Activated naive CD8-positive, alpha-beta T cell treated with anti-CD3 and anti-CD28 coated beads for 36 hours (primary cell): ENCODE data around the gene KIAA0930. TPM values are rescaled to one million over a fixed set of nuclear protein-coding genes. Genes with fewer than 3 reads are reported as not detected.

ENCODE experiments used
- DNase-seq: peaks from one replicate; pipeline ENCODE4 v3.0.0; 2021
- H3K27ac Mint-ChIP-seq: one replicate; pipeline ENCODE4 v1.8.0; 2022; ENCODE audit warnings: mild to moderate bottlenecking, moderate library complexity, mixed read lengths
- H3K27me3 Mint-ChIP-seq: one replicate; pipeline ENCODE4 v1.8.0; 2022; ENCODE audit warnings: mild to moderate bottlenecking, mixed read lengths
- H3K36me3 Mint-ChIP-seq: one replicate; pipeline ENCODE4 v1.8.0; 2021; ENCODE audit warnings: mild to moderate bottlenecking, mixed read lengths
- H3K4me1 Mint-ChIP-seq: one replicate; pipeline ENCODE4 v1.8.0; 2021; ENCODE audit warnings: mixed read lengths
- H3K4me3 Mint-ChIP-seq: one replicate; pipeline ENCODE4 v1.8.0; 2022; ENCODE audit warnings: mild to moderate bottlenecking, moderate library complexity, mixed read lengths
- H3K9me3 Mint-ChIP-seq: one replicate; pipeline ENCODE4 v1.8.0; 2022; ENCODE audit warnings: mixed read lengths
- total RNA-seq, 2 experiments: library from RNA; stranded (reverse); gene quantifications; one replicate each; pipeline ENCODE4 v1.2.3, GENCODE V29; 2021

Gene KIAA0930
- total RNA-seq, 2 experiments from 2014 or later: 28.0 to 28.6 TPM

- H3K27ac Mint-ChIP-seq: peak overlapping the region; percentile 40
- no peaks in the 10 kb centered on the region for H3K9me3 Mint-ChIP-seq
- DNase-seq: no peak
- H3K36me3 Mint-ChIP-seq: peaks cover 65% of the 10 kb centered on the region
- H3K4me3 Mint-ChIP-seq: peak overlapping the region; percentile 4
- no peaks in the 10 kb centered on the region for H3K27me3 Mint-ChIP-seq
- H3K4me1 Mint-ChIP-seq: peaks cover 56% of the 10 kb centered on the region
Observed at GRCh38 chr22:45179276-45180049, 61.2 kb downstream of the KIAA0930 start.

- peak overlapping the region; percentile 46 for H3K4me3 Mint-ChIP-seq
- no peaks in the 10 kb centered on the region for H3K27me3 Mint-ChIP-seq
- H3K27ac Mint-ChIP-seq: peak overlapping the region; percentile 84
- peaks cover 68% of the 10 kb centered on the region for H3K4me1 Mint-ChIP-seq
- H3K9me3 Mint-ChIP-seq: no peaks in the 10 kb centered on the region
- H3K36me3 Mint-ChIP-seq: peaks cover 63% of the 10 kb centered on the region
- DNase-seq: no peak
Observed at GRCh38 chr22:45172881-45173585, 67.7 kb downstream of the KIAA0930 start.

- Mint-ChIP-seq H3K36me3 (peaks cover 64% of the 10 kb centered on the region), H3K27ac (peak overlapping the region; percentile 74), H3K4me3 (no peak overlapping the region), H3K4me1 (peaks cover 69% of the 10 kb centered on the region), H3K9me3 (no peaks in the 10 kb centered on the region), H3K27me3 (no peaks in the 10 kb centered on the region)
- no peak for DNase-seq
Observed at GRCh38 chr22:45171830-45172229, 68.9 kb downstream of the KIAA0930 start.

GRCh38 chr22:45169591-45170466, 70.9 kb downstream of the KIAA0930 start:
- Mint-ChIP-seq H3K27me3 (no peaks in the 10 kb centered on the region), H3K36me3 (peaks cover 64% of the 10 kb centered on the region), H3K4me3 (peak overlapping the region; percentile 3), H3K9me3 (no peaks in the 10 kb centered on the region), H3K27ac (peak overlapping the region; percentile 79), H3K4me1 (peaks cover 76% of the 10 kb centered on the region)
- DNase-seq: no peak

- no peak overlapping the region for H3K27ac Mint-ChIP-seq
- no peak overlapping the region for H3K4me3 Mint-ChIP-seq
- peaks cover 52% of the 10 kb centered on the region for H3K36me3 Mint-ChIP-seq
- no peaks in the 10 kb centered on the region for H3K27me3 Mint-ChIP-seq
- H3K4me1 Mint-ChIP-seq: peaks cover 60% of the 10 kb centered on the region
- H3K9me3 Mint-ChIP-seq: no peaks in the 10 kb centered on the region
- no peak for DNase-seq
Observed at GRCh38 chr22:45166932-45167331, 73.8 kb downstream of the KIAA0930 start.

GRCh38 chr22:45164270-45165088, 76.2 kb downstream of the KIAA0930 start:
- peak overlapping the region; percentile 96 for H3K4me3 Mint-ChIP-seq

GRCh38 chr22:45163451-45164269, 77.0 kb downstream of the KIAA0930 start, which contains the start of gene NUP50:
NUP50 (plus strand) TSS chr22:45163925; CDS start chr22:45168178, 4,253 bp downstream.
- Mint-ChIP-seq H3K27me3 (no peaks in the 10 kb centered on the region), H3K4me3 (peak within 1 kb of the TSS; percentile 96), H3K9me3 (no peaks in the 10 kb centered on the region), H3K27ac (peak within 1 kb of the TSS; percentile 97), H3K4me1 (peaks cover 54% of the 10 kb centered on the region), H3K36me3 (peaks cover 38% of the 10 kb centered on the region)
- peak; percentile 98 for DNase-seq

More at GRCh38 chr22:45164270-45165088, 76.2 kb downstream of the KIAA0930 start:
- no peaks in the 10 kb centered on the region for H3K9me3 Mint-ChIP-seq
- peak; percentile 48 for DNase-seq
- peak overlapping the region; percentile 97 for H3K27ac Mint-ChIP-seq
- H3K36me3 Mint-ChIP-seq: peaks cover 41% of the 10 kb centered on the region
- H3K27me3 Mint-ChIP-seq: no peaks in the 10 kb centered on the region
- H3K4me1 Mint-ChIP-seq: peaks cover 57% of the 10 kb centered on the region

- Mint-ChIP-seq H3K36me3 (peaks cover 34% of the 10 kb centered on the region), H3K4me3 (peak overlapping the region; percentile 96), H3K27me3 (no peaks in the 10 kb centered on the region), H3K27ac (peak overlapping the region; percentile 84), H3K9me3 (no peaks in the 10 kb centered on the region), H3K4me1 (peaks cover 50% of the 10 kb centered on the region)
- DNase-seq: no peak
Observed at GRCh38 chr22:45163099-45163450, 77.6 kb downstream of the KIAA0930 start.

- peak overlapping the region; percentile 84 for H3K27ac Mint-ChIP-seq
- H3K4me1 Mint-ChIP-seq: peaks cover 49% of the 10 kb centered on the region
- H3K36me3 Mint-ChIP-seq: peaks cover 36% of the 10 kb centered on the region
- H3K4me3 Mint-ChIP-seq: peak overlapping the region; percentile 96
- H3K9me3 Mint-ChIP-seq: no peaks in the 10 kb centered on the region
- H3K27me3 Mint-ChIP-seq: no peaks in the 10 kb centered on the region
- DNase-seq: no peak
Observed at GRCh38 chr22:45162531-45162930, 78.2 kb downstream of the KIAA0930 start.

GRCh38 chr22:45159652-45160462, 80.8 kb downstream of the KIAA0930 start:
- Mint-ChIP-seq H3K4me1 (peaks cover 27% of the 10 kb centered on the region), H3K9me3 (no peaks in the 10 kb centered on the region), H3K27ac (no peak overlapping the region), H3K4me3 (no peak overlapping the region), H3K27me3 (no peaks in the 10 kb centered on the region), H3K36me3 (peaks cover 29% of the 10 kb centered on the region)
- no peak for DNase-seq

- no peak for DNase-seq
- Mint-ChIP-seq H3K27ac (no peak overlapping the region), H3K4me3 (no peak overlapping the region), H3K36me3 (peaks cover 27% of the 10 kb centered on the region), H3K27me3 (no peaks in the 10 kb centered on the region), H3K9me3 (no peaks in the 10 kb centered on the region), H3K4me1 (peaks cover 26% of the 10 kb centered on the region)
Observed at GRCh38 chr22:45157907-45158306, 82.8 kb downstream of the KIAA0930 start.

- peaks cover 16% of the 10 kb centered on the region for H3K4me1 Mint-ChIP-seq
- no peak overlapping the region for H3K4me3 Mint-ChIP-seq
- no peak for DNase-seq
- no peaks in the 10 kb centered on the region for H3K27me3 Mint-ChIP-seq
- H3K27ac Mint-ChIP-seq: no peak overlapping the region
- H3K9me3 Mint-ChIP-seq: no peaks in the 10 kb centered on the region
- H3K36me3 Mint-ChIP-seq: peaks cover 18% of the 10 kb centered on the region
Observed at GRCh38 chr22:45155050-45155840, 85.4 kb downstream of the KIAA0930 start.
